ENCODE measurements around the gene DLD.
A peak's percentile ranks its signal among the peaks of the same experiment; 100 is the strongest.
"Not testable (repeated sequence)": the region's sequence is repeated elsewhere in the genome, so short reads cannot be mapped to it uniquely, and the experiment has no call there.

Gene DLD

DNA sequence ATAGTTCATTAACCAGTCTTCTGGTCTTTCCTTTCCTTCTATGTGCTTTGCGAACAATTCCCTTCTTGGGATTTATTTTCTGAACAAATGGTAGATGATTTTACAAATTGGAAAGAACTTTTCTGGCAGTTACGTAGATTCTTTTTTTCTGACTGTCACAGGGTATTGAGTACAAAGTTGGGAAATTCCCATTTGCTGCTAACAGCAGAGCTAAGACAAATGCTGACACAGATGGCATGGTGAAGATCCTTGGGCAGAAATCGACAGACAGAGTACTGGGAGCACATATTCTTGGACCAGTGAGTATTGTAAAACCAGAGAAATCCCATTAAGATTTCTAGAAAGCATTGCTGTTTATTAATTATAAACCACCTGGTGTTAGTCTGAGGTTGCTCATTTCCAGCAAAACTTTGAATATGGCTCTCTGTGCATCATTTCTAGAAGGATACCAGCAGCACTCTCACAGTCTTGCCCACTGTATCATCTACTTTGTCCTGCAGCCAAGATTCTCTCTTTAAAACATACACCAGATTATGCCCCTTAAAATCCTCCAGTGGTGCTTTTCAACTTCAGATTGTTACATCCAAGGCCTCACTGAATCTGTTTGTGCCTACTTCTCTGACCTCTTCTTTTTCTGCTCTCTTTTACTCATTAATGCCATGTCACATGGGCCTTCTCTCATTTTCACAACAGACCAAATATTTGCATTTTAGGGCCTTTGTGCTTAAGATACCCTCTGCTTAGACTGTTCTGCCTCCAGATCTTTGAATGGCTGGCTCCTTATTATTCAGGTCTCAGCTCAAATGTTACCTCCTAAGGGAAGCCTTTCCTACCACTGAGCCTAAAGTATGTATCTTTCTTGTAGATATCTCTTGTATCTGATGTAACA is 27.0 kb downstream of the DLD start:
- no peak for DNase-seq

DNA sequence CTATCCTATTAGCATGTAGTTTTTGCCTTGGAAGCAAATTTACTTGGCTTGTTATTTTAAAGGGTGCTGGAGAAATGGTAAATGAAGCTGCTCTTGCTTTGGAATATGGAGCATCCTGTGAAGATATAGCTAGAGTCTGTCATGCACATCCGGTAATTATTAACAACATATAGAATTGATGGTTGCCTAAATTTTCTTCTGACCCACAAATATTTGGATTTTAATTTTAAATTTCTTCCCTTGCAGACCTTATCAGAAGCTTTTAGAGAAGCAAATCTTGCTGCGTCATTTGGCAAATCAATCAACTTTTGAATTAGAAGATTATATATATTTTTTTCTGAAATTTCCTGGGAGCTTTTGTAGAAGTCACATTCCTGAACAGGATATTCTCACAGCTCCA is 28.0 kb downstream of the DLD start:
- DNase-seq, result no peak

DNA sequence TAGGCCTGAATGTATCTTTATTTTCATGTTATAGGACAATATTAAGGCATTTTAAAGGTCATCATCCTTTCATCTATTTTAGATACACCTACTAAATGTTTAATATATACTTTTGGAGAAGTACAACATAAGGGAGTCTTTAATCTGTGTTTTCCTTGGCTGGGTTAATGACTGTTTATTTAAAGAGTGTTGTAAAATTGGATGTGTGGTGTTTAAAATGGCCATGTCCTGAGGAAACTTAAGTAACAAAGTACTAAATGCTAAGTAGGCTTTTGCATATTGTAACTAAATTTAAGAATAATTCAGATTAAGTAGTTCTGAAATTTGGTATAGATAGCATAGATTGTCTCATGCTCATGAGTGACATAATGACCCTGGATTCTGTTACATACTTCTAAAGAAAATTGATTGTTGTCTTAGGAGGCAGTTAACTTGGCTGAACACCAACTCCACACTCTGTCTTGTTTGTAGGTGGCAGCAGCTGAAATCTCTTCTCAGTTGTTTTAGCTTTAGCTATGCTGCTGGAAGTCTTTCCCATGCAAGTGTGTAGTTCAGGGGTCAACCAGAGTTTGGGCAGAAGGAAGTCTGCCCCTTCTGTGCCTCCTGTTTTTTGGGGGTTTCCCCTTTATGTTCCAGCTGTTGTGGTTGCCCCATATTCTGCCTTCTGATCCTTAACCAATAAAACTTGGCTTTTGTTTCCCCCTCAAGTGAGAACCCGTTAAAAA is 29.2 kb downstream of the DLD start:
- peak; percentile 3 for DNase-seq

DNA sequence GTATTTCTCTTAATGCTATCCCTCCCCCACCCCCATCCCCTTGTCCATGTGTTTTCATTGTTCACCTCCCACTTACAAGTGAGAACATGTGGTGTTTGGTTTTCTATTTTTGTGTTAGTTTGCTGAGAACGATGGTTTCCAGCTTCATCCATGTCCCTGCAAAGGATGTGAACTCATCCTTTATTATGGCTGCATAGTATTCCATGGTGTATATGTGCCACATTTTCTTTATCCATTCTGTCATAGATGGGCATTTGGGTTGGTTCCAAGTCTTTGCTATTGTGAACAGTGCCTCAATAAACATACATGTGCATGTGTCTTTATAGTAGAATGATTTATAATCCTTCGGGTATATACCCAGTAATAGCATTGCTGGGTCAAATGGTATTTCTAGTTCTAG is 30.8 kb downstream of the DLD start:
- DNase-seq, result not testable (repeated sequence)

DNA sequence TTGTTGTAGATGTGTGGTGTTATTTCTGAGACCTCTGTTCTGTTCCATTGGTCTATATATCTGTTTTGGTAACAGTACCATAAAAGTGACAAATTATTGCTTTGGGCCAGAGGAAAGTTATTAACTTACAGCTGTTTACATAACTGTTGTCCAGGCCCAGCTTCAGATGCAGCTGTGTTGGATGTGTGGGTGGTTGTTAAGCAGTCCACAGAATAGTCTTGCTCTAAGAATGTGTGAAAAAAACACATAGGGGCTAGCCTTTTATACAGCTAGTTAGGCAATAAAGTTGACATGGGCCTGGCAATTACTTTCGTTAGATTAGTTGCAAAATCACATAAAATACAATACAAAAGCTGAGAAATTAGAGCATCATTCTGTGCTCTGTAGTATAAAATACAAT is 31.9 kb downstream of the DLD start:
- no peak for DNase-seq

DNA sequence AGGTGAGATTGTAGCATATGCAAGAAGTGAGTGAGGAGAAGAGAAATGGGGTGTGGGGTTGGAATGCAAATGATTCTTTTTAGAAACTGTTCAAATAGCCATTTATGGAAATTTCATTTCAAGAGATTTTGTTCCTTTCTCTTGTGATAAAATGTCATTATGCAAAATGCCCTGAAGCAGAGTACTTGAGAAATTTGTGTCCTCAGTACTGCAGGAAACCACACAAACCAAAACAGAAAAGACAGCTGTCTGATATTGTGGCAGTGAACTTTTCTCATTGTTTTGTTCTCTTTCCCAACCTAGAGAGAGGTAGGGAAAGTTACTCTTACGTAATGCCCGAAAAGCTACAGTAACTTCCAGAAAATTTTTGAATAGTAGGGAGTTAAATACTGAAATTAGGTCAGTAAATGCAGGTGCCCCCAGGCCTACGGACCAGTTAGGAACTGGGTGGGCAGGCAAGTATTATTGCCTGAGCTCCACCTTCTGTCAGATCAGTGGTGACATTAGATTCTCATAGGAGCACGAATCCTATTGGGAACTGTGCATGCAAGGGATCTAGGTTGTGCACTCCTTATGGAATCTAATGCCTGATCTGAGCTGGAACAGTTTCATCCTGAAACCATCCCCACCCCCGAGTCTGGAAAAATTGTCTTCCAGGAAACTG is 34.0 kb downstream of the DLD start:
- DNase-seq, result peak; percentile 13

DNA sequence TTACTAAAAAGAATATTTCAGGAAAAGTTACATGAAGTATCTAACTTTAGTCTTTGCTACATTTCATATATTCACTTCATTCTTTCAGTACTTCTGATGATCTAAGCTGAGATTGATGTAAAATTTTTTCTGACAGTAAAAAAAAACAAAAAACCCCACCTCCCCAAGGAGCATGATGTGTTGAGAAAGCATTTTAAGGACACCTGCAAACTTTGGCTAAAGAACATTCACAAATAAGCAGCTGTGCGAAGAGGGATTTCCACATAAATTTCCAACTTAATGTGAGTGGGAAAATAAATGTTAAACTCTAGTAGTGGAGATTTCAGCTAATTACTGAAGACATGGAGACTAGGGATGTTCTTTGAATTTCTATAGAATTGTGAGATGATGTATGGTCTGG is 35.5 kb downstream of the DLD start:
- no peak for DNase-seq

DNA sequence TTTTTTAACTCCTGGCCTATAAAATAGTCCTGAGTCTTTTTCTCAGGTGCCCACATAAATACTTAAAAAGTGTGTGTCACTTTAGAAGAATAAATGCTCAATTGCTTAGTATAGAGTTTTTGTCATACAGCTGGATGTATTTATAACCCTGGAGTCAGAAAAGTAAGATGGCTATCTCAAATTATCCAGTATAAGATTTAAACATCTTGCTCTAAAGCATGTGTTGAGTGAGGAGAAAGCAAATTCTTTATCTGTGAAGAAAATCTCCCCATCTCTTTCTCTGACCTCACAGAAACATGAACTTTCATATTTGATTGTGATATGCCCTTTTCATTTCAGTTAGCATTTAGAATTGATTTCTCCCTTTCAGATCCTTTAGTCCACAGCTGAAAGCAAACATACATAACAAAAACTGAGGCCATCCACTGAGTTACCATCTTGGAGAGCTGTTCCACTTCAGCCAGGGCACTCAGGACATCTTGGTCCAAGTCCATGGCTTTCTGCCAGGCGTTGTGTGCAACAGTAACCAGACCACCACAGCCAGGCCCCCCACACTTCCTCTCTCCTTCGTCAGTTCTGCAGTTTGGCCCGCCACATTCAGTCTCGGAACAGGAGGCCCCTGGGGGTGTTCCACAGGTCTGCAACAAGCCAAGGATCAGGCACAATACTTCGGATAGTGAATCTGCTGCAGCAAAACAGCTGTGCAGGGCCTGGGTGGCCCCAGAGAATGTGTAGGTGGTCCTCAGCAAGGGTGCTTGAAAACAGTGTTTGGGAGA is 40.9 kb downstream of the DLD start:
- DNase-seq, result no peak

DNA sequence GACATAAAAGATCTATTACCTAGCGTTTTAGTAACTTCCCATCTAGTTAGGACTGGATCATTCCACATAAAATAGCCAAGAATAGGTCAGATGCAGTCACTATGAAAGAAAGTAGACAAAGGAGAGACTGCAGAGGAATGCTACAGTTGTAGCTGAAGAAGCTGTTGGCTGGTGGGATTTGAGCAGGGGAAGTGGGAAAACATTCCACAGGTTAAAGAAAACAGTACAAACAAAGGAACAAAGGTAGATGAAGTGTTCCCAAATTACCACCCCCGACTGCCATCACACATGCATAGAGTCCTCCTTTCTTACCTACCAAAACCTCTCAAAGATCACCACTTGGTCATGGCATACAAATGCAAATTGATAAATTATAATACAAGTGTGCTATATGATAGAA is 41.8 kb downstream of the DLD start:
- no peak for DNase-seq

DNA sequence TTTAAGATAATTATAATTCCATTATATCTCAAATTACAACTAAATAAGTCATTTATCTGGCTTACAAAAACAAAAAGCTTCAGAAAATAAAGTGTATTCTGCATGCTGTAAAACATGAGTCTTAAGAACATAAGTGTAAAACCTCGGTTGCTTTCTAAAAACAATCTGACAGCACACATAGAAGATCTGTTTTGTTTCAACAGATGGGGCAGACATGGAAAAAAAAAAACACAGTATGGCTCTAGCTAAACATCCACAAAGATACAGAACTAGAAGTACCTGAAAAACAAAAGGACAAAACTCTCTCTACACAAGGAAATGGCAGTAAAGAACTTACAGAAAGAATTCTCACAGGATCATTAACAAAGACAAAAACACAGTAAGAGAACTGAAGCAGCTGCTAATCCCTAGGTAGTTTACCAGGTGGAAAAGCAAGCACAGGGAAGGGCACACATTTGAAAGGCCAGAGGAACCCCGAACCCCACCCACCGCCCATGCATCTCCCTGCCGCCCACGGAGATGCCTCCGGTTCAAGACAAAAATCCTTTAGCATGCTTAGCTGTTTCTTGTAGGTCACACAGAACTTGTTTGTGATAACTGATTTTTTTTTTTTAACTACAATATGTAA is 42.5 kb downstream of the DLD start:
- no peak for DNase-seq

DNA sequence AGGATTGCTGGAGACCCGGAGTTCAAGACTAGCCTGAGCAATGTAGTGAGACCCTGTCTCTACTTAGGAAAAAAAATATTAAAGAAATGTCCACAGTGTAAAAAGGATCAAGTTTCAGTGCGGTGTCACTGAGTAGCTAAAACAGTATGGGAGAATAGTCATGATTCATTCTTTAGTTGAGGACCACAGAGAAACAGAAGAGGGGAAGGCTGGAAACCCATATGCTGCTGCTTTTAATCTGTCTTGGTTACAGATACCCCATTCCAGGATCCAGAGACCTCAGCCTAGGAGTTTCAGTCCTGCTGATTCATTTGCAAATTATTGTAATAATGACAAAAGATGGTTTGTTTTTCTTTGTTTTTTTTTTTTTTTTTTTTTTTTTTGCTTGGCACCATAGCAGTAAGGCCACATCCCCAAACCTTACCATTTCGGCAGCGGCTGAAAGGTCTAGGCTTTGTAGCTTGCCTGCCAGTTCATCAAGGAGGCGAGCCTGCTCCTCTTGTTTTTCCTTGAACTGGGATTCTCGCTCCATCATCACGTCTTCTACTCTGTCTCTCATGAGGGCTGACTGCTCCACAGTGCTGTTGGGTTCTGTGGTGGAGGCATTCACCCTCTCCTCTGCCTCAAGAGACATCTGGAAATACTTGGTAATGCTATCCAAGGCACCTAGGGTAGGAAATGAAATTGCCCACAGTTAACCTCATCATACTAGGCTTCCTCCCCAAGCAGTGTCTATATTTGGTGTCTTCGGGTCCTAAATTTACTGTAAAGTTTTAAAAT is 44.2 kb downstream of the DLD start:
- no peak for DNase-seq

DNA sequence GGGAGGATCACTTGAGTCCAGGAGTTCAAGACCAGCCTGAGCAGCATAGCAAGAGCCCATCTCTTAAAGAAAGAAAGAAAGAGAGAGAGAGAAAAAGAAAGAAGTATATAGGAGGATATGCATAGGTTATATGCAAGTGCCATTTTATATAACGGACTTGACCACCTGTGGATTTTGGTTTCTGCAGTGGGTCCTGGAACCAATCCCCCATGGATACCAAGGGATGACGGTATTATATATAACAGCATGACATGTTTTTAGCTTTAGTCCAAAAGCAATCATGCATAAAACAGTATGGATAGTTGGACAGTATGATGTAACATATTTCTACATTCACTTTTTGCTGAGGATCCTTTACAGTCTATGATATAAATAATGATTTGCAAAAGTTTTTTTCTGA is 45.3 kb downstream of the DLD start:
- no peak for DNase-seq

DNA sequence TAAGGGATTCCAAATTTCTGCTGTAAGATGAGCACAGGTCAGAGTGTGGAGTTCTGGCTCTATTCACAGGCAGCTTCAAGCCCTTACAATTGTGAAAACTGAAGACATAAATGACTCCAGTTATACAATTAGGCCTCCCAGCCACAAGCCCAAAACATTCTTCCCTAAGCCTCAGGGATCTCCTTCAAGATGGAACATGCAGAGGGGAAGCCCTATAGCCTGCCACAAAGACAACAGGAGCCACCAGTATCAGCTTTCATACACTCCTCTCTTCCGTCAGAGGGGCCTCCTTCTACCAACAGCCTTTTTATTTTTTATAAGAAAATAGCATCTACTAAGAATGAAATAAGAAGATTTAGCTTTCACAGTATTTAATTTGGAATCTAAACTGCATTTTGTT is 46.5 kb downstream of the DLD start:
- no peak for DNase-seq

DNA sequence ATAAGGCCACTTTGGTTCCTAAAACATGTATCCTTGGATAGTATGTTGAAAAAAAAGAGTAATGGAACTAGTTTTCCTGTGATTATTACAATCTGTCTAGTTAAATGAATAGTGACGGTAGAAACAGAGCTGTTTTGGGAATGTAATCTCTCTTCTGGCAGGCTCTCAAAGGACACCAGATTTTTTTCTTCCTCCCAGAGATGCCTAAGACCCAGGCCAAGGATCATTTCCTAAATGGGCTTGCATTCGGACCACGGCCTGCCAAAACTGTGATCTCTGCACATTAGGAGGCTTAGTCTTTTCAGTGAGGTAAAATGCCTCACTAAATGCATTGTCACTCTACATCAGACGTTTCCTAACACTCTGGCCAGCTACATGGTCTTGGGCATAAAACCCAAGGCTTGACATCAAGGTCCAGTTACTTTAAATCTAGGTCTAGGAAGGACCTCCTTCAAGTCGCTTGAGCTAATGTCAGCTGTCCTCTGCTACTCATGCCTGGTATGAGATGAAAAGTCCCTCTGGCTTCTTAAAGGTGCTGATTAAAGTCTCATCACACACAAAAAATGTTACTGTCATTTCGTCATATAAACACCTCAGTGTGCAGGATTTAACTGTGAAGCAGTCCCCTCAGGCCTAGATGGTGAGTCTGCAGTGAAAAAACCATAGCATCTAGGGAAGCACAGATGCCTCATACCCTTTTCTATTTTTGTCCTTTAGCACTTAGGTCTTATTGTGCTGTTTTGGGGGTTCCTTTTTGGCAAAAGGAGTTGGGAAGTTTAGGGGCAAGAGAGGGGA is 47.7 kb downstream of the DLD start:
- DNase-seq, result no peak

DNA sequence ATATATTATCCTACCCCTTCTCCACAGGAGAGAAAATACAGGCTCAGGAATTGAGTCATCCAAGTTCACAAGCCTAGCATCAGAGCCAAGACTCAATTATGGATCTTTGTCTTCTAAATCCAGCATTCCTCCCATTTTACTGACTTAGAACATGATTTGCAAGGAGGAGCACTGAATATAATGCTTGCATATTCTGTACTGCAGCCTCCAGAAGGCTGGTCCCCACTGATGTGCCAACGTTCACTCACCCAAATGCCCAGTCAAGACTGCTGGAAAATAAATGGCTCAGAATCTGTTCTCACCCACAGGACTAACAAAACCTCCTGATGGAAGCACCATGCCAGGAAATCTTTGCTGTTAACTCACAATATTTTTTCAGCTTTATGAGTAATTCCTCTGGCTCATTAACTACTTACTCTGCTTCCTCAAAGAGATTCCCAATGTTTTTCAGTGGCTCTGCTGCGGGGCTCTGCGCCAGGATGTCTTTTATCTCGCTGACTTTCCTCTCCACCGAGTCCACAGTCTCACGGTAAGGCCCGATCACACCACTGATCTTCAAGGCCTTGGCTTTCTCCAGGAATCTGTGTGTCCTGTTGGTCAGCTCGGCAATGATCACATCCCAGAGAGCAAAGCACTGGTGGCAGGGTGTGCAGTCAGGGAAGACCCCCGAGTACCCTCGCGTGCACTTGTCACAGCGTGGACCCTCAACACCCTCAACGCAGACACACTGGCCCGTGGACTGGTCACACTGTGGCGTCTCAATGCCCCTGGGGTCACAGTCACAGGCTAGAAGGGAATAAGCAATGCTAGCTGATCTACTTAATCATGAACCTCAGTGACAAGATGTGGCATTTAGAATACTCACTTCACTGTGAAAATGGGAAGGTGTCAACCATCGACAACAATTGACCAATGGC is 48.8 kb downstream of the DLD start:
- DNase-seq, result no peak

DNA sequence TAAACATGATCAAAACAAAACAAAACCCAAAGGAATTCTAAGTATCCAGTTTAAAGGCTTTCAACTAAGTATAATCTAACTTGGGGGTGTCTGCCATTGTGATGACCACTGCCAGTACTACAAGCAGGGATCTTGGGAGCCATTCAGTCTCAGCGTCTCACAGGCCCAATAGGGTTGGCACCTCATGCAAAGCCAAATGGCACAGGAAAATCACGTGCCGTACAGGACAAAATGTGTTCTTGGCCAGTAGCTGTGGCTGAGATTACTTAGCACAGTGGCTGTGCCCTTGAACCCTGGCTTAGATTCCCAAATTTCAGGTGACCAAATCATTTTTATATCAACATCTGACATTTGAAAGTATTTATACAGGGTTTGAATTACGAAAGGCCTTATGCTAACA is 50.0 kb downstream of the DLD start:
- DNase-seq, result no peak

DNA sequence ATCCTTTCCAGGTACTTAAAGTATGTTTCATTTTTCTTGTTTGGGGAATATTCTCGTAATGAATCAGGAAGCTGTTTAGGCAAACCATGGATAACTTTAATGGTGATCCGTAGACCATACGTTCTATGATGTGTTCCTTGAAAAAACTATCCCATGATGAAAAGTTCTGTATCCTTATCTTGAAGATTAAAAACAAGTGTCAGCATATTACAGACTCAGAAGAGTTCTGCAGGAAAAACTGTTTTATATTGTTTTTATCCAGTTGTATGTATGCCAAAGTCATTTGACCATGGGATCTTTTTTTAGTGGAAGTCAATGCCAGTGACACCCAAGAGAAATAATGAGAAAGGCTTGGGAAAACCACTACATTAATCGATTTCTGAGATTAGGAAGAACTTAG is 52.0 kb downstream of the DLD start:
- no peak for DNase-seq

DNA sequence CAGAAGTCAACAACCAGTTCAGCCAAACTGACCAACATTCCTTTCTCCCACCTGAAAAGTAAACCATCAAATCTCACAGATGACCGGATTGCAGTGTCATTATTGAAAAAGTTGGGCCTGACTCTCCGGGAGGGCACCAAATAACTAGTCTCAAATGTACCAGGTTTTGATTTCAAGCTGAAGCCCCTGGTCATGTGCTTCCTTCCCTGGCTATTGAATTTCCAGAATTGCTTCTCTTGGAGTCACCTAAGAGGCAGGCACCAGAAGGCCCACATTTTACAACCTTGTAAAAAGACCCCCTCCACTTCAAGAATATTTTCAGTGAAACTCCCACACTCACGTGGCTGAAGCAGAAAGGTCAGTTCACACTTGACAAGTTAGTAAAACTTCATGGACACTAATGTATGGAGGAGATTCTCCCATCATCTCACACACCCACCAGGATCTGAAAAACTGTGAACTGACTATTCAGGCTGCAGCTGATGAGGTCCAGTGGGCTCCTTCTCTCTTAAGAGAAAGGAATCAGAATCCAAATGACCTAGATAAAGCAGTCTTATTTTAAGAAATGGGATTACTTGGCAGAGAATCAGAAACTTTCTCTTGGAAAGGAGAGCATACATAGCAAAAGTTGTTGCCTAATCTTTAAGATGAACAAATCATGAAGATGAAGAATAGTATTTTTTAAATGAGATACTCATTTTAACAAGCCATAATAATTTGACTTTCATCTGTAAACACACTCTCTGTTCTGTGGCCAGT is 53.6 kb downstream of the DLD start:
- no peak for DNase-seq

DNA sequence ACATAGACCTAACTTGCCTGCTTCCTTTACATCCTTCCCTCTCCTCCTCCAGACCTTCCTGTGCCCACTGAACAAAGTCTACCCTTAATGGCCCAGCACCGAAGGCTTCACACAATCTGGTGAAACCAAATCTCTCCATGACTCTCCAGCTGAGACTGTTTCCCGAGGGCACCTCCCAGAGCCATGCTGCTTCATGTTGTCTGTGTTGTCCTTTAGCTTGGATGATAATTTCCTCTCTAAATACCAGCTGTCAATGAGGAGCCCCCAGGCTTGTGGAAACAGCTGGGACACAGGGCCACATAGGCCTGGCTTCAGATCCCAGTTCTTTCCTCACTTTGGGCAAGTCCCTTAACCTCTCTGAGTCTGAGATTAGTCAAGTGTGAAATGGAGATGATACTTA is 54.3 kb downstream of the DLD start:
- no peak for DNase-seq

All from CD4-positive, alpha-beta T cell treated with Interleukin-10 for 1 hour (primary cell).